Measurements from ENCODE around the gene ABLIM2.

The ABLIM2 gene

GRCh38 chr4:7968262-7968896 is 190.2 kb downstream of the ABLIM2 start:
- H3K27ac ChIP-seq: no peak overlapping the region

GRCh38 chr4:7967501-7968261 is 190.9 kb downstream of the ABLIM2 start:
- TF ChIP-seq CTCF (conservative IDR thresholded peaks at IDR 0.05) (no peak), ZFX (IDR thresholded peaks at IDR 0.05) (no peak)
- no peak overlapping the region for H3K27ac ChIP-seq

More at GRCh38 chr4:7968262-7968896, 190.2 kb downstream of the ABLIM2 start:
- no peak for TF ChIP-seq ZFX (IDR thresholded peaks at IDR 0.05)
- TF ChIP-seq CTCF (conservative IDR thresholded peaks at IDR 0.05): no peak

- H3K27ac ChIP-seq: no peak overlapping the region
- TF ChIP-seq ZFX (IDR thresholded peaks at IDR 0.05): no peak
- TF ChIP-seq CTCF (conservative IDR thresholded peaks at IDR 0.05): no peak
Measured at GRCh38 chr4:7967063-7967440, 191.6 kb downstream of the ABLIM2 start.

- no peak overlapping the region for H3K27ac ChIP-seq
Measured at GRCh38 chr4:7966281-7967062, 192.1 kb downstream of the ABLIM2 start.

GRCh38 chr4:7964890-7965662 is 193.5 kb downstream of the ABLIM2 start:
- no peak for TF ChIP-seq CTCF (conservative IDR thresholded peaks at IDR 0.05)
- no peak overlapping the region for H3K27ac ChIP-seq

More at GRCh38 chr4:7966281-7967062, 192.1 kb downstream of the ABLIM2 start:
- TF ChIP-seq CTCF (conservative IDR thresholded peaks at IDR 0.05) (no peak), ZFX (IDR thresholded peaks at IDR 0.05) (no peak)

- H3K27ac ChIP-seq: no peak overlapping the region
- no peak for TF ChIP-seq CTCF (conservative IDR thresholded peaks at IDR 0.05)
Measured at GRCh38 chr4:7964459-7964858, 194.2 kb downstream of the ABLIM2 start.

All from C4-2B (cell line).